ENCODE measurements around the gene DCLK1. TPM values are rescaled to one million over a fixed set of nuclear protein-coding genes. Genes with fewer than 3 reads are reported as not detected.

The DCLK1 gene
- total RNA-seq, 1 donor from 2014 or later, result 1.5 TPM

DNA sequence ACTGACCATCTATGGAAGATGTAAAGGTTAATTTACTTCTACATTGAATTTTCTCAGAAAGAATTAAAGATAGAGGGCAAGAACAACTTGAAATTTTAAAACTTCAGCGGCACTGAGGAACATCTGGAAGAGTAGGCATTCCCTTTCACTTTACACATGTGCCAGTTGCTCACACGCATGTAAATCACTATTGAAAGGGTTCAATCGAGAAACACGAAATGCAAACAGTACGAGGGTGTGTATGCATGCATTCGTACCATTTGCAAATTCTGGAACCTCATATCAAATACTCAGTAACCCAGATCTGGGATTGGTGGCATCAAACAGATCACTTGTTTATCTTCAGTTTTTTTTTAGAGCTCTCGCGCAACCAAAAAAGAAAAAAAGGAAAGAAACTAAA is 339.2 kb downstream of the DCLK1 start:
- DNase-seq (ENCODE audit: low read depth, low spot score), result no peak

DNA sequence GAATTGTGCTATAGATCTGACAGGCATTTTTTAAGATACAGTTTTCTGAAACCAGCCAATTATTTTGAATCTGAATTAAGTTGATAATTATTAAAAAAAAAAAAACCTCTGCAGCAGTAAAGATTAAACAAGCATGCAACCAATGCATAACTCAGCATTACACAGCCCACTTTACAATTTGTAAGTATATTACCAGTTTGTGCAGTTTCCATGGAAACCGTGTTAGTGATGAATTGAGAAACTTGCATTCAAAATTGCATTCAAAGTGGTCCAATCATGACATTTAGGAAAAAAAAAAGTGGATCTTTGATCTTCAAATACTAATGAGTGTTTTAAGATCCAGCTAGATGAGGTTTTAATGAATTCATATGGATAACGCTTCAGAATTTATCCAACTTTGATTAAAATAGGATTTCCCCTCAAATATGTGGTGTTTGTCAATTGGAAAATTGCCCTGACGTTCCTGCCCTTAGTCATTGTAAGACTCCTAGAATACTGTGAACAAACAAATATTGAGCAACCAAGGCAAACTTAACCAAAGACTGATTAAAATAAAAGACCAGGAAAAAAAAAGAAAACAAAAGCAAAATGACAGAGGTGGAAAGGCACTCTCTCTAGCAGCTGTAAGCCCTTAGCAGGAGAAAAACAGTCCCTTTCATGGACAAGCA is 339.9 kb downstream of the DCLK1 start:
- DNase-seq (ENCODE audit: low read depth, low spot score), result no peak

DNA sequence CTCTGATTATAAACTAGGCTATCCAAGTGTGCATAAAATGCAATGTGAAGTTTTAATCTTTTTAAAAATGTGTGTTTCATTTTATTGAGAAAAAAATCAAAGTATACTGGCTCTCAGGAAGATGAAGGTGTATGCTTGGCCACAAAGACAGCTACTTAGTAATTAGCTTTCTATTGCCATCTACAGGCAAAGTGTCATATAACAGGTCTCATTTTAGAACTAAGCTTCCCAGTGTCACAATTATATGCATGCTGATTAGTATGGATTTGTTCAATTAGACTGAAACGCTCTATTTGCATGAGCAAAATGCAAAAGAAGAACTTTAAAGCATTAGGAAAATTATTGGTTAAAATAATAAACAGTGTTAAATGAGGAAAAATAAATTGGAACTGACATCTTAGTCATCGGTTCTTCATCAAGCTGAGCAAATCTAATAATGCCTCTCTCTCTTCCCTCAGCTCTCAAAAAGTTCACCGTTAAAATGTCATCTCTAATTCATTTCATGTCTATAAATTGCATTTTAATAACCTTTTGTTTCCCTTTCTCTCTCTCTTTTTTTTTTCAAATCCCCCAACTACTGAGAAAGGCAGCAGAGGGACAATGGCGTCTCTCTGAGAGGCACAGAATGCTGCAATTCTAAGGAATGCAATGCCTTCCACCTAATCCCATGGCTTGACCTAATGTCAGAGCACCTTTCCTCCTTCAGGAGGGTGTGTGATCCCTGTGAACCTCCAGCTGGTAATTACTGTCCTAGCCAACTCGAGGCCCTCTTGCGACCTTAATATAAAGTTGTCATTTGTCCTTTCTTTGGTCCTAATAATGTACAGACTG is 341.6 kb downstream of the DCLK1 start:
- DNase-seq (ENCODE audit: low read depth, low spot score), result no peak

DNA sequence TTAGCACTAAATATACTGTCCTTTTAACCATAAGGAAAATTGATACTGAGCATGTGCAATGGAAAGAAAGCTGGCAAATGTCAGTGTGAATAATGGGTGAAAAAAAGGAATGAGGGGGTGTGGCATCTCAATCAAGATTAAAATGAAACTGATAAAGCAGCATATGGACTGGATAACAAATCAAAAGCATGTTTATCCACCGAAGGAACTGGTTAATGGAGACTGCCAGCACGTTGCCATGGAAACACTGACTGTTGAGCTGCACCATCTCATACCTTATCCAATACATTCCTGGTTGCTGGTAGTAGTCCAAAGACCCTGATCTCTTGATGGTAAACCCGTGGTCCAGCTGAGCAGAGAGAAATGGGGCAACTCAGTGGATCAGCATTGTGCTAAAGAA is 343.2 kb downstream of the DCLK1 start:
- no peak for DNase-seq (ENCODE audit: low read depth, low spot score)

DNA sequence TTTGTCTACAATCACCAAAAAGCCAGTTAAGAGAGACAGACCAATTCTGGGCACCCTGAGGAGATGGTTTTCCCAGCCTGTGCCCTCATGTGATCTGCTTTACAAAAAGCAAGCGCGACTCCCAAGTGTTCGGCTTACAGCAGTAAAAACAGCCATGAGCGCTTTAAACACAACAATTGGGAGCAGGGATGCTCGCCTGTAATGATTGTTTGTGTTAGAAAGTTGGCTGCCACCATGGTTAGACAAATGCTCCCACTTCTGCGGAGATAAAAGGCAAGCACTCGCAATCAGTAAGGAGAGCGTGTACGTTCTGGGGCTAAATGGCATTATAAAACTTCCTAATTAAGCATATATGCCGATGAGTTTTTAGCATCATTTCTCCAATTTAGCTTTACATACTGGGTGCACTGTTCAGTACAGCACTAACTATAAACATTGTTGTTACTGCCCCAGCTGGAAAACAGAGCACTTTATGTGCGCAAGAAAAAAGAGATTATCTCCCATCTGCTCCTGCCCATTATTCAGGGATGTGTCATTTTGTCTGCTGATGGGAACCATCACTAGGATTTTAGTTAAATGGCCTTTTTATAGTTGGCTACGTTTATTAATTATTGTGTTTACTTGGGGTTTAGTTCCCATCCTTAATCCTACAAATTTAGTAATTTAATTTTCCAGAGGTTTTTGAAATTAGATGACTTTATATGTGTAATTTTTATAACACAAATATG is 345.4 kb downstream of the DCLK1 start:
- no peak for DNase-seq (ENCODE audit: low read depth, low spot score)

DNA sequence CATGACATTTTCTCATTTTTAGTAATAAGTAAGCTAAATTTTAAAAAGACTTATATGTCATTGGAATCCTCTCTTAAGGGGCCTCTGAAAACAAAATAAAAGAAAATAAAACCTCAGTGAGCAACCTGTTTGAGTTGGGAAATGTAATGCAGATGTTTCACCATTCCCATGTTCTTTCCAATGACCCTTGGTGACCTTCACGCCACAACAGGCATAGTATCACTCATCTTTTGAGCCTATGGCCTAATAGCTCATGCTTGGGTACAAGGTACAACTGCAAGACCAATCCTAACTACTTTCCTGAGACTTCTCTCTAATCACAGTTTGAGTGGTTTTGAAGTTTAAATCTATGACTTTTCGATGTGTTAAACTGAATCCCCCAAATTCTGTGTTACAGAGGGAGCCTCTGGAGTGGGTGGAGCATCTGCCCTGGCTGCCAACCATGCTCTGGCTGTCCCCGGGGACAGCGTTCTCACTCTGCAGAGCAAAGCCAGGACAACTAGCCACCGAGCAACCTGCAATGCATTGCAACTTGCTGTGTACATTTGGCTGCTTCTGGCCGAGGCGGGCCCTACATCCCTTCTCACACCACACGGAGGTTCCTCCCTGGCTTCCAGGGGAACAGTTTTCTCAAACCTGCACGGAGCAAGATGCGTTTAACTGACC is 346.8 kb downstream of the DCLK1 start:
- DNase-seq (ENCODE audit: low read depth, low spot score), result no peak

DNA sequence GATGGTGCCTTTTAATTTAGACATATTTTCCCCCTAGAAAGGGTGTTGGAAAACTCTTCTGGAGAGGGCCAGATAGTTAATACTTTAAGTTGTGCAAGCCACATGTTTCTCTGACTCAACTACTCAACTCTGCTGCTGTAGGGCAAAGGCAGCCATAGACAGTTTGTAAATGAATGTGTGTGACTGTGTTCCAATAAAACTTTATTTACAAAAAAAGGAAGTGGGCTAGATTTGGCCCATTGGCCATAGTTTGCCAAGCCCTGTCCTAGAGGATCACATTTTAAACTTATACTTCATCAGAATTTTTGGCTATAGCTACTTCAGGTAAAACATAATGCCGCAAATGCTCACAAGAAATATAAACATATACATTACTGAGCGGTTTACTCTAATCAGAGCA is 348.4 kb downstream of the DCLK1 start:
- no peak for DNase-seq (ENCODE audit: low read depth, low spot score)

DNA sequence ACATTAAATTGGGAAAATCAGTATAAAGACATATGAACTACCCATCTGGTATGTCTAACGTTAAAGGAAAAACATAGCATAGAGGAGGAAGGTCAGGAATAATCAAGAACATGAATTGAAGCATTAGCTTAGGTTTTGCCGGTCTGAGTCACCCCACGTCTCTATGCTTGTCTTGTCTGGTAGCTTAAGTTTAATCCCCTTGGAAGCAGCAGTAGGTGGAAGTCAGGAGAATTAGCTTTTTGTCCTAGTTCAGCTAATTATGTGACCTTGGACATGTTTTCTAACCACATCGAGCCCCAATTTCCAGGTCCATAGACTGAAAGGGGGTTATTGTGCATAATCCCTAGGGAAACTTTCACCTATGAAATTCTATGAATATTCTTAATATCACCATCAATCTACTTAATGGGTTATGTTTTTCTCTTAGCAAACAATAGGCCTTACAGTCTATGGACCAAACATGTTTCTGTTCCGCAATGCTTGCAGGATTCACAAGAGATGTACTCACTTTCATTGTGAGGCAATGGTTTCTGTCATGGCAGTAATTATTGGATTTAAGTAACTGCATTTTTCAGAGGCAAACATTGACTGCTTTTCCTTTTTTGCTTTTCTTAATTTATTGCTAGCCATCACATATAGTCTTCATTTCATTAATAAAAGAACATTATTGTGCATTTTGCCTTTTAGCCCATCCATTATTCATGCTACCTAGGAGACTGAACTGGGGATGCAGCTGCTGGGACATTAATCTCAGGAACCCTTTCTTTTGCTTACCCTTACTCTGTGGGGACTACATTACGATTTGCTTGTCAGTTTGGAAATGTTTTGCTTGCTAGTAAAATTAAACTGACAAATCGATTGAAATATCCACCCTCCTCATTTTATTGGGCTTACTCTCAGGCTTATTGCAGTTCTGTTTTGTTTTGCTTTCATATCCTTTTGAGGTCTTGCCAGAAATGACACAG is 349.9 kb downstream of the DCLK1 start:
- DNase-seq (ENCODE audit: low read depth, low spot score), result no peak

DNA sequence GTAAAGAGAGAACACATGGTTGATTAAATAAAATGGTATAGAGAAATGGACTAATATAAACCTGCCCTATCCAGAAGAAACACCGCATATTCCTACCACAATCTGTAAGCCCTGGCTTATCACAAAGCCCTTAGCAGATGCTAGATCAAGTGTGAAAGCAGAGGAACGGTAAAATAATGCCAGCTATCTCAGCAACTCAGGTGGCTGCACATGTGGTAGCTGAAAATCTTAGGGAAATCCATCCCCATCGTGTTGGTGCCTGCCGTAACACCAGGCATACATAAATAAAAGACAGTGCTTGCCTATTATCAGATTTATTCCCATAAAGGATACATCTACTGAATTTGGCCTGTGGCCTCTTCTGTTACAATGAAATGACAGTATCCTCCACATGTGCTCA is 350.6 kb downstream of the DCLK1 start:
- no peak for DNase-seq (ENCODE audit: low read depth, low spot score)

DNA sequence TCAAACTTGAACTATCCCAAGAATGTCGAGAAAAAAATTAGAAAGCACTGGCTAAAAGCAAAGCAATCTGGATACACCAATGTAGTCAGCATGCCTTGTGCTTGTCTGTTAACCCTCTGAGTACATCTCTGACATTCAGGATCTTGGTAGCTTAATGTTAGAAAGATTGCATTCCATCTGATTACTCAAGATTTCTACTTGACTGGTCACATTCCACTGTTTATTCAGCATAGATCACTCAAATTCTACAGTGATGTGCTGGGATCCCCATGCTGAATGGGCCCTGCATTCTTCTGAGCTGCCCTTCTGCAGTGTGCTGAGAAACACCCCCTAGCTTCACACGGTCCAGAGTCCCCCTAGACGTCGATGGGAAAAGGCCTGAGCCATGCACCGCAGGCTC is 359.3 kb downstream of the DCLK1 start:
- no peak for DNase-seq (ENCODE audit: low read depth, low spot score)

DNA sequence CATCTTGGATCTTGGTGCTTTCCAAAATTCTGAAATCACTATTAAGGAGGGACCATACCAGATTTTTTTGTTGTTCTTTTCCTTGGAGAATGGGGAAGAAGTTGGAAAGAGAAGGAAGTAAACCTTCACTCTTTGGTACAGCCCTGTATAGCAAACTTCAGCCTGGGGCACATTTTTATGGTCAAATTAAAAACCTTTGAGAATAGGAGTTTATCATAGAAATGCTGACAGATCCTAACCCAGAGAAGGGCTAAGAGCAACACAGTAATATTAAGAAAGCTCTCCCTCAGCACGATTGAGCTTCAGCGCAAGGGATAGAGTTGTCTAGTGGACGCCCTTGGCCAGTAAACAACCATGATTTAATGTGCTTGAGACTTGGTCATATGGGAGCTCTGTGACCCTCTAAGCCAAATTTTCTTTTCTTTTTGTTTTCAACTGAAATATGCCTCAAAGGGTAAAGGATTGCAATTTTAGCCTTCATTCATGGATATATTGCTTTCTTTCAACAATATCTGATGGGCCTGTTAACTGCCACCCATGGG is 360.4 kb downstream of the DCLK1 start:
- DNase-seq (ENCODE audit: low read depth, low spot score), result no peak

DNA sequence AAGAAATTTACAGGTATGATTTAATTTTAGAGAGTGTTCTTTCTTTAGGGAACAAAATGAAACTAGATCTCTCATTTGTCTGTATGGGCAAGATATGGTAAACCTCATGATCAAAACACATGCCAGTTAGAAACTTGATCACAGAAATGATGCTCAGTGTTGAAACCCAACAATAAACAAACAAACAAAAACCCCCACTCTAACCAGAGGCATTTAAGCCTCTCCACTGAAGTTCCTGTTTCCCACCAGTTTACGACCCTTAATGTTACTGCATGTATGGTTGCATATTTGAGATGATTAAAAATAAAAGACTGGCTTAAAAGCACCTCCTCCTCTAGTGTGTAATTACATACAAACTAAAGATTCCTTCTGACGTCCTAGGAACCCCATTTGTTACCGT is 361.4 kb downstream of the DCLK1 start:
- no peak for DNase-seq (ENCODE audit: low read depth, low spot score)

DNA sequence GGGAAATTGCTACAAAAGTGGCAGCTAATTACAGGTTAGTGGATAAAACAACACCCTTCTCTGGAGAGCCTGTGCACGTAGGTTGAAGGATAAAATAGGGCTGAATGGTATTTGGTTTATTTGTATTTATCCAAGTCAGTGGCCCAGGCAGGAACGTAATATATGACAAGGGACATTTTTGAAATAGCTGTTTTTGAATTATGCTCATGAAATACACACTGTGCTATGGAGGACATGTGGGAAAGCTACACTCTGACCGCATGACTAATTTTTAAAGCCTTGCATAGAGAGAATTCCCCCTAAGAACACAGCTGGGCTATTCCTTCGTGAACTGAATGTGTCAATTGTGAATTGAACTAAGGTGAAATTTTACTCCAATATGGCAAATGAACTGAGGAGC is 362.6 kb downstream of the DCLK1 start:
- no peak for DNase-seq (ENCODE audit: low read depth, low spot score)

DNA sequence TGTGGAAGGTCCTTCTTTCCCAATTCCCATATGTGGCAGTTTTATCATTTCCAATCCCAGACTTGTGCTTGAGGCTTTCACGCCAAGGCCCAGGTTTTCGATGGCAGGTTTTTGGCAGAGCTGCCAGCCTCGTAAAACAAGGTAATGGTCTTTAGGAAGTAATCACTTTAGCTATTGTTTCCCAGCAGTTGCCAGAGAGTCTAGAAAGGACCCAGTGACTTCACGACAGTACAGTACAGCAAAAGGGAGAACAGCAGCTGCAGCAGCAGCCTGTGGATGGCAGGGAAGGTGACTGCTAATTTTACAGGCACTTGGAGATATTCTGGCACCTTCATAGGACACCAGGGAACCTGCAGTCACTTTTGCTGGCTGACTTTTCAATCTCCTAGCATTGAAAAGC is 363.1 kb downstream of the DCLK1 start:
- DNase-seq (ENCODE audit: low read depth, low spot score), result no peak

DNA sequence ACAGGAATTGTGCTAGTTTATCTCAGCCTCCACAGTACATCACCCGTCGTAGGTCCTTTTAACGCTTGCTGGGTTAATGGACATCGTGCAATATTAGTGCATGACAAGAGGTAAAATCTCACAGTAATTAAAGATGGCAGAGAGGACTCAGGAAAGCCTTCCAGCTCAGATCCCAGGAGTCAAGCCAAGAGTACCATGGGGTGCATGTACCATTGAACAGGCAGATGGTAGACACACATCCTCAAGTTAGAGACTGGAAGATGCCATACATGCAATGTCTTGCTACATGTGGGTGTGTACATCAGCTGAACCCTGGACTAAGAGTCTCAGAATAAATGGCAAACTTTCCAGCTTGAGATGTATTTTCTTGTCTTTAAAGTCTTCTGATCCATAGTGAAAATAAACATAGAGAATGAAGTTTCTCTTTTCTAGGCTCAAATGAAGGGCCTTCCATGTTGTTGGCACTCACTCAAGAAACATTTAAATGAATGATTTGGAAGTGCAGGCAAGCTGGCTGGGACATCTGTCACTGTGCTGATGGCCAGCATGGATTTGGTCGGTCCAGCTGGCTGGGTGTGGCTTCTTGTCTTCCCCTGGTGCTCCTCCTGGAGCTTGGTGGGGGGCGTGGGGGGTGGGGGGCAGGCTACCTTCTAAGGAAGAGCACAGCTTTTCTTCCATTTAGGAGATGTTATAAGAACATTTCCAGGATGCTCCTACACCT is 363.8 kb downstream of the DCLK1 start:
- no peak for DNase-seq (ENCODE audit: low read depth, low spot score)

DNA sequence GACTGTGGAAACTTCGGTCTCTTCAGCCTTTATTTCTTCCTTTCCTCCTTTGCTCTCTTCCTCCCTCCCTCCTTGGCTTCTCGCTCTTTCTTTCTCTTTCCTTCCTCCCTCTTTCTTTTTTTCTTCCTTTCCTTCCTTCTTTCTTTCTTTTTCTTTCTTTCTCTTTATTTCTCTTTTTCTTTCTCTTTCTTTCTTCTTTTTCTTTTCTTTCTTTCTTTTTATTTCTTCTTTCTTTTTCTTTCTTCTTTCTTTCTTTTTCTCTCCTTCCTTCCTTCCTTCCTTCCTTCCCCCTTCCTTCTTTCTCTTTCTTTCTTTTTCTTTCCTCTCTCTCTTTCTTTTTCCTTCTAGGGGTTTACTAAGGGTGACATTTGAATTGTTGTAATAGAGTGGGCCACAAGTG is 364.5 kb downstream of the DCLK1 start:
- DNase-seq (ENCODE audit: low read depth, low spot score), result no peak

DNA sequence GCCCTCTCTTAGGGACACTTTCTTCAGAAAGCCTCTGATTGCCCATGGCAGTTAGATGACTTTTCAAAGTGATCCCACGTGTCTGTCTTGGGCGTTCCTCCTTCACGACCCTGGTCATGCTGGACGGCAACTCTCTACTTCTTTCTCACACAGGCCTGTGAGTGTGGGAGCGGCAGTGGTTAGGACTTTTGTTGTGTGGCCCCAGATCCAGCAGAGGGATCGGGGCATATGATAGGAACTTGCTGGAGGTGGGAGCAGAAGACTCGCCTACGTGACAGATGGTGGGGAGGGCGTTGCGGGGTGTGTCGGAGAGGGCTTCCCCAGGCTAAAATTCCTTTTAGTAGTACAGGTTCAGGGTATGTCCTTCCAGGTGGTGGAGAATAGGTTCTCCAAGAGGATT is 365.2 kb downstream of the DCLK1 start:
- no peak for DNase-seq (ENCODE audit: low read depth, low spot score)

DNA sequence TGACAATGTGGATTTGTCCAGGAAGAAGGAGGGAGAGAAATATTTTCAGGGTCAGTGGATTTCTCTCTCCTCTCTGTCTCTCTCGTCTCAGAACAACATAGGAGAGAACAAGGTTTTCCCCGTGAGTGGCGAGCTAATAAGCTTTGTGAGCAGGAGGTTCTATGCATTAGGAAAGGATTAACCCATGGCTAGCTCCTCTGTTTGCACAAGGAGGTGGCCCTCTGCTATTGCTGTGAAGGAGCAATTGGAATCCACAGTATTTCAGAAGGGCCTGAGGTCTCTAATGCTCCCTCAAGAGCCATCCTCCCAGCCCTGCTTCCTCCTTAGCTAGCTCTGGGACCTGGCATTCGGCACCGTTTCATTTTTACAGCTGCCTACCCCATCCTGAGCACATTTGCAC is 365.8 kb downstream of the DCLK1 start:
- no peak for DNase-seq (ENCODE audit: low read depth, low spot score)

DNA sequence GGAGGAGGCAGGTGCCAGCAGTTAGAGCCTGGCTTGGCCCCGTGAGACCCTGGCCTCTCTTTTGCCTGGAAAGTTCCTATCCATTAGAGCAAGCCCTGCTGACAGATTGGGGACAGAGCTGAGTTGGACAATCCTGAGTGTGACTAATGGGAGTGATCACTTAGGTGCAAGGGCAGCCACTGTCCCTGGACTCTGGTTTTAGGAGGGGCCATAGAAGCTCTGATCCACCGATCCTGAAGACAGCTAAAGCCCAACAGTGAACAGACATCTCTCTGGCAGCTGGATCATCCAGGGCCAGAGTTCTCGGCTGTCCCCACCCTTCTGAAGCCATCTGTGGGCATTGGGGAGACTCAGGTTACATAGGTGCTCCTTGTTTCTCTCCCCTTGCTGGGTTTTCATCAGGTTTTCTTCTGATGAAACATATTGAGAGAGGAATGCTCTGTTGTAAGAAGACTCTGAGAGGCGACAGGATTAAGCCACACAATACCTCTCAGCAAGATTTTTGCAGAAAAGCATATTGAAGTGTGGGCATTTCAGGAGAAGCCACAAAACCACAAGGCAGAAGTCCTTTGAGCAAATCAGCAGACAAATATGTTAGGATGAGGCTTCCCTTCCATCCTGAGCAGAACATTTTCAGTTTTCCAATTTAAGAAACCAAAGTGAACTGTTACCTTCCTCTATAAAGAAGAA is 366.7 kb downstream of the DCLK1 start:
- DNase-seq (ENCODE audit: low read depth, low spot score), result no peak

Measured in pulmonary artery endothelial cell (primary cell).